Nephron (organoid): ENCODE results near the gene TIGD1.

Source experiments
- H3K27ac Mint-ChIP-seq, 3 experiments: 2 replicates each; pipeline ENCODE4 v1.8.0; 2020; ENCODE audit warnings: mixed read lengths in 3 of 3, mild to moderate bottlenecking in 2 of 3, moderate library complexity in 1 of 3
- H3K27me3 Mint-ChIP-seq: 2 replicates; pipeline ENCODE4 v1.8.0; 2021; ENCODE audit warnings: low read depth, mild to moderate bottlenecking, moderate library complexity, mixed read lengths
- H3K36me3 Mint-ChIP-seq: 2 replicates; pipeline ENCODE4 v1.8.0; 2020; ENCODE audit warnings: low read depth, mixed read lengths
- H3K4me1 Mint-ChIP-seq: 2 replicates; pipeline ENCODE4 v1.8.0; 2020; ENCODE audit warnings: mixed read lengths
- H3K4me3 Mint-ChIP-seq, 3 experiments: 2 replicates each; pipeline ENCODE4 v1.8.0; 2020; ENCODE audit warnings: mild to moderate bottlenecking in 3 of 3, mixed read lengths in 3 of 3, moderate library complexity in 2 of 3
- H3K9me3 Mint-ChIP-seq: 2 replicates; pipeline ENCODE4 v1.8.0; 2020; ENCODE audit warnings: mixed read lengths
- TF ChIP-seq, protein P1 (sequence below), 3 experiments: fragments of 200-600 bp; sonication (generic); IDR thresholded peaks; one replicate each; pipeline ENCODE4 v1.5.0; 2021; ENCODE audit warnings: antibody characterized with exemption in 3 of 3; ENCODE audit not compliant: unreplicated experiment in 3 of 3

TIGD1 gene

DNA sequence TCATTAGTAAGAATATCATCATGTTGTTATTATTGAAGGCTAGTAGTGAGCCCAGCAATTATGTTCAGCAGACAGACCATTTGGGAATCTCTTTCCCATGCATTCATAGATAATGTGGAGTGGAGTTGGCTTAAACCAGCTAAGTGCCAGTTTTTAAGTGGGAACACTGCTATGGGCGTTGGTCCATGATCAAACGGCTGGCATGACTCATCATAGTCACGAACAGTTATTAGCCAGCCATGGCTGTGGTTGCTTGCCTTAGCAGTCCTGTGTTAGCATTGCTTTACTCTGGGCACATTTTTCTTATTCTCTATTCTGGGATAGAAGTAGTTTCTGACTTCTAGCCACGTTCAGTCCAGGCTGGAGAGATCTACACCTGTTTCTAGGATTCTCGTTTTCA is 17.8 kb upstream of the TIGD1 start:
- H3K36me3 Mint-ChIP-seq, result peaks cover 80% of the 10 kb centered on the region
- H3K4me1 Mint-ChIP-seq, result peaks cover 31% of the 10 kb centered on the region
- H3K4me3 Mint-ChIP-seq, result no peak overlapping the region
- H3K9me3 Mint-ChIP-seq, result no peaks in the 10 kb centered on the region
- no peaks in the 10 kb centered on the region for H3K27me3 Mint-ChIP-seq
- TF ChIP-seq, protein P1, sequence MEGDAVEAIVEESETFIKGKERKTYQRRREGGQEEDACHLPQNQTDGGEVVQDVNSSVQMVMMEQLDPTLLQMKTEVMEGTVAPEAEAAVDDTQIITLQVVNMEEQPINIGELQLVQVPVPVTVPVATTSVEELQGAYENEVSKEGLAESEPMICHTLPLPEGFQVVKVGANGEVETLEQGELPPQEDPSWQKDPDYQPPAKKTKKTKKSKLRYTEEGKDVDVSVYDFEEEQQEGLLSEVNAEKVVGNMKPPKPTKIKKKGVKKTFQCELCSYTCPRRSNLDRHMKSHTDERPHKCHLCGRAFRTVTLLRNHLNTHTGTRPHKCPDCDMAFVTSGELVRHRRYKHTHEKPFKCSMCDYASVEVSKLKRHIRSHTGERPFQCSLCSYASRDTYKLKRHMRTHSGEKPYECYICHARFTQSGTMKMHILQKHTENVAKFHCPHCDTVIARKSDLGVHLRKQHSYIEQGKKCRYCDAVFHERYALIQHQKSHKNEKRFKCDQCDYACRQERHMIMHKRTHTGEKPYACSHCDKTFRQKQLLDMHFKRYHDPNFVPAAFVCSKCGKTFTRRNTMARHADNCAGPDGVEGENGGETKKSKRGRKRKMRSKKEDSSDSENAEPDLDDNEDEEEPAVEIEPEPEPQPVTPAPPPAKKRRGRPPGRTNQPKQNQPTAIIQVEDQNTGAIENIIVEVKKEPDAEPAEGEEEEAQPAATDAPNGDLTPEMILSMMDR (IDR thresholded peaks at IDR 0.05; ENCODE audit: unreplicated experiment in 3 of 3), result no peak
- H3K27ac Mint-ChIP-seq, result no peak overlapping the region

DNA sequence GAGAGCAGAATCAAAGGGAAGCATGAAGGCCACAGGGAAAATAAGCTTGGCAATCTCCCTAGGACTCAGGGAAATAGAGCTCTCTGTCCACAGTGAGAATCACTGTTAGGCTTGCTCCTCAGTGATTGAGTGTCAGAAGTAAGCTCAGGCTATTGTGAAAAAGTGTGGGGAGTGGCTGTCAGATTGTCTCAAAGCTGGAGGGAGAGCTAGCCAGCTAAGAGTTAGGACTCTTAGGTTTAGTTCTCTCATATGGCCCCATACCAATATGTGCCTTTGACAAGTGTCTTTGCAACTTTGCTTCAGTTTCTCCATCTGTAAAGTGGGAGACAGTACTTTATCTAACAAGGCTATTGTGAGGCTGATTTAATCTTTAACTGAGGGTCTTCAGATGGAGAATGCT is 17.4 kb upstream of the TIGD1 start:
- no peaks in the 10 kb centered on the region for H3K9me3 Mint-ChIP-seq
- H3K36me3 Mint-ChIP-seq, result peaks cover 85% of the 10 kb centered on the region
- H3K27me3 Mint-ChIP-seq, result no peaks in the 10 kb centered on the region
- TF ChIP-seq, protein P1 (IDR thresholded peaks at IDR 0.05; ENCODE audit: unreplicated experiment in 3 of 3), result no peak
- H3K27ac Mint-ChIP-seq, result no peak overlapping the region
- H3K4me3 Mint-ChIP-seq, result no peak overlapping the region
- H3K4me1 Mint-ChIP-seq, result peaks cover 27% of the 10 kb centered on the region

DNA sequence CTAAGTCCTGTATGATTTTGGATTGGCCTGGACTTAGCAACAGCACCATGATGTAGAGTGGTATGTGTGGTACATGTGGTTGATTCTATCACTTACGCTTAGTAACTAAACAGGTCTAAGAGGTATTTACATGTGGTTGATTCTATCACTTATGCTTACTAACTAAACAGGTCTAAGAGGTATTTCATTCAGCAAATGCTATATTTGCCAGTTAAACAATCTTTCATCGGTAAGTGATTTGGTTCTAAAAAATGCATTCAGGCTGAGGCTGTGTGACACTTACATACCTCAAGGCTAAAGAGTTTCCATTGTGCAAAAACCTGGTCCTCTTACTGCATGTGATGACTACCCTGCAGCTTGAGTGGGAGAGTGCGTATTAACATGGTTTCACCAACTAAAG is 13.2 kb upstream of the TIGD1 start:
- peaks cover 83% of the 10 kb centered on the region for H3K36me3 Mint-ChIP-seq
- no peaks in the 10 kb centered on the region for H3K4me1 Mint-ChIP-seq
- H3K9me3 Mint-ChIP-seq, result no peaks in the 10 kb centered on the region
- no peak overlapping the region for H3K4me3 Mint-ChIP-seq
- TF ChIP-seq, protein P1 (IDR thresholded peaks at IDR 0.05; ENCODE audit: unreplicated experiment in 3 of 3), result no peak
- no peak overlapping the region for H3K27ac Mint-ChIP-seq
- no peaks in the 10 kb centered on the region for H3K27me3 Mint-ChIP-seq

DNA sequence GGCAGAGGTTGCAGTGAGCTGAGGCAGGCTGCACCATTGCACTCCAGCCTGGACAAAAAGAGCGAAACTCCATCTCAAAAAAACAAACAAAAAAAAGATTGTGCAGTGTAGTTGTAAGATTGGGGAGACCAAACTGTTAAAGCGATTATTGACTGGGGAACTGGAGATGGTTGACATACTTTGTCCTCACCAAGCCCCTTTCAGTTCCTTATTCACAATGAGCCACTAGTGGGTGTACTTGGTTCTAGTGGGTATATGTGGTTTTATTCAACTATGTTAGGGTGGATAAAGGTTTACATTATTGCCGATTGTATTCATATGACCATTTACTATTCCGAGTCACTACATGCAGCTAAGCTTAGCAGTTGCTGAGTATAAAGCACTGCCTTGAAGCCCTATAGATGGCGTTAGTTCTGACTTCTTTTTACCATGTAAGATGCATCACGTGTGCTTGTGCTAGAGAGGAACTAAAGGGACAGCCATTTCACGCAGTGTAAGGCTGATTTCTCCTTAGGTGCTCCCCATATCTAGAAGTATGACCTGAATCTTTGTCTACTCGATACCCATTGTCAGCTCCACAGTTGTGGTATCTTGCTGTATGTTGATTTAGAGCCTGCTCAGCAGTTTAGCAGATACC is 12.3 kb upstream of the TIGD1 start:
- Mint-ChIP-seq H3K9me3 (no peaks in the 10 kb centered on the region), H3K4me1 (no peaks in the 10 kb centered on the region), H3K27ac (no peak overlapping the region), H3K4me3 (no peak overlapping the region), H3K36me3 (peaks cover 79% of the 10 kb centered on the region), H3K27me3 (no peaks in the 10 kb centered on the region)
- TF ChIP-seq, protein P1 (IDR thresholded peaks at IDR 0.05; ENCODE audit: unreplicated experiment in 3 of 3), result no peak

DNA sequence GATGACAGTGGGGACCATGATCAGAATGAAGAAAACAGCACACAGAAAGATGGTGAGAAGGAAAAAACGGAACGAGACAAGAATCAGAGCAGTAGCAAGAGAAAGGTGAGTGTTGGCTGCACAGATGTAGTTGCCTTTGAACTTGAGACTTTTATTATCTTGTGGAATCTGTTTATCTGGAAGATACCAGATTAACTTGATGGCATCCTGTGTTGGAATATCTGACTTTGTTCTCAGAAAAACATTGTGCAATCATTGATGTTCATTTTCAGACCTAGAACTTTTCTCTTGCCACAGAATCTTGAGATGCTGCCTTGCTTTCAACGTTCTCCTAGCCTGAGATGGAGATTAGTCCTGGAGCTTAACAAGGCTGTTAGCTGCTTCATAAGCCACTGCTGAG is 6.1 kb upstream of the TIGD1 start:
- TF ChIP-seq, protein P1 (IDR thresholded peaks at IDR 0.05; ENCODE audit: unreplicated experiment in 3 of 3), result no peak

DNA sequence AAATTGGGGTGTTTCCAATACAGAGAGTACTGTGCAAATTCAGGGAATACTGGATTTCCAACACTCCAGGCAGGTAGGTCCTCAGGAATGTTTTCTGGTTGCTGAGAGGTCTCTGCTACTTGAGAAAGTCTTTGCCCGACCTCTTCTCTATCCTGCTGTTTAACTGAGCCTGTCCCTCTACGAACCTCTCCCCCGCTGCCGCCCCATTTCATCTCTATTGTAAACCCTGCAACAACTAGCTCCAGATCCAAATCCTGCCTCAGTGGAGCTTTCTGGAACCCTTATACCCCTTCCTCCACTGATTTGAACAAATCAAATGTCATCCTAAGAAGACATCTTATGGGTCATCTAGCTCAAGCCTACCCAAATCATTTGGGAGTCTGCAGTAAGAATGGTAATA is 1.4 kb upstream of the TIGD1 start:
- Mint-ChIP-seq H3K36me3 (peaks cover 68% of the 10 kb centered on the region), H3K27me3 (no peaks in the 10 kb centered on the region), H3K4me1 (peaks cover 30% of the 10 kb centered on the region), H3K4me3 (peak overlapping the region; percentile 95 to 100 (median 95)), H3K9me3 (peaks cover 21% of the 10 kb centered on the region), H3K27ac (peak overlapping the region; percentile 84 to 96 (median 91))
- TF ChIP-seq, protein P1 (IDR thresholded peaks at IDR 0.05; ENCODE audit: unreplicated experiment in 3 of 3), result no peak

More for the DNA sequence above, 6.1 kb upstream of the TIGD1 start:
- Mint-ChIP-seq H3K27ac (no peak overlapping the region), H3K9me3 (no peaks in the 10 kb centered on the region), H3K4me1 (peaks cover 24% of the 10 kb centered on the region), H3K36me3 (peaks cover 66% of the 10 kb centered on the region), H3K27me3 (no peaks in the 10 kb centered on the region), H3K4me3 (no peak overlapping the region)
